A549 (cell line): ENCODE results near the gene TMEM30B. TPM values are rescaled to one million over a fixed set of nuclear protein-coding genes. Genes with fewer than 3 reads are reported as not detected.

Experiments
- ATAC-seq, 2 experiments: fragments of 200-7000 bp in 1 of 2; fragments of >200 bp in 1 of 2; cut with Nextera tagmentation in 1 of 2; cut with Tn5 transposase in 1 of 2; 3 replicates each; pipeline versions ENCODE4 v1.8.0 to v1.9.1; 2018 to 2020; ENCODE audit warnings: mild to moderate bottlenecking in 1 of 2, moderate library complexity in 1 of 2
- CTCF ChIA-PET: fragments of 300-600 bp; sonication (Branson Sonifier 250); formaldehyde crosslinking; extraction: SDS; loops from one replicate; lab custom pipeline; 2021; ENCODE audit warnings: antibody characterized with exemption, inconsistent platforms; lab: Yijun Ruan, JAX
- POLR2A ChIA-PET: fragments of 350-600 bp; formaldehyde crosslinking; extraction: SDS; loops from one replicate; lab custom pipeline; 2021; ENCODE audit warnings: antibody characterized with exemption, inconsistent platforms; lab: Yijun Ruan, JAX
- DNase-seq, 2 experiments: peaks; one replicate each; pipeline versions ENCODE4 v3.0.0 to v3.0.0-alpha.2; 2011 to 2016; ENCODE audit warnings: low read depth in 1 of 2, low spot score in 1 of 2
- FAIRE-seq: peaks from 2 replicates; lab custom pipeline; 2011; peaks lifted over from hg19 to GRCh38; lab: Jason Lieb, UNC
- H3K27ac ChIP-seq, 2 experiments: fragments of >200 bp; sonication (Bioruptor Twin); formaldehyde crosslinking; 3 replicates each; pipeline ENCODE4 v1.5.1; 2016 to 2017
- H3K4me1 ChIP-seq: fragments of >200 bp; sonication (Bioruptor Twin); formaldehyde crosslinking; 3 replicates; pipeline ENCODE4 v1.6.1; 2016
- H3K4me2 ChIP-seq: fragments of >200 bp; sonication (Bioruptor Twin); formaldehyde crosslinking; 3 replicates; pipeline ENCODE4 v1.6.1; 2016
- H3K4me3 ChIP-seq: fragments of >200 bp; sonication (Bioruptor Twin); formaldehyde crosslinking; 3 replicates; pipeline ENCODE4 v1.5.1; 2016
- H3K9me3 ChIP-seq: fragments of >200 bp; sonication (Bioruptor Twin); formaldehyde crosslinking; 3 replicates; pipeline ENCODE4 v1.6.1; 2016
- ATOH8 ChIP-seq: fragments of 250-450 bp; sonication (Bioruptor Pico); IDR thresholded peaks from 2 replicates; pipeline ENCODE4 v1.5.0; 2020; ENCODE audit warnings: low read depth, mild to moderate bottlenecking, moderate library complexity
- BHLHE40 ChIP-seq: IDR thresholded peaks from 2 replicates; pipeline ENCODE4 v1.6.1; 2012; ENCODE audit warnings: low read depth, low read length, inconsistent platforms
- CBX2 ChIP-seq: fragments of 200-600 bp; sonication (generic); IDR thresholded peaks from 2 replicates; pipeline ENCODE4 v1.6.1; 2016; ENCODE audit warnings: low read depth, mild to moderate bottlenecking, borderline replicate concordance
- CBX8 ChIP-seq: fragments of 200-600 bp; sonication (generic); IDR thresholded peaks from 2 replicates; pipeline ENCODE4 v1.6.1; 2016
- CEBPB ChIP-seq, 2 experiments: fragments of >200 bp in 1 of 2; sonication (Bioruptor Twin) in 1 of 2; formaldehyde crosslinking in 1 of 2; IDR thresholded peaks; 2 replicates each; pipeline ENCODE4 v1.6.1; 2012 to 2016
- CHD4 ChIP-seq: fragments of 200-600 bp; sonication (generic); IDR thresholded peaks from 2 replicates; pipeline ENCODE4 v1.6.1; 2016; ENCODE audit warnings: antibody characterized with exemption, mild to moderate bottlenecking, borderline replicate concordance
- CTCF ChIP-seq: fragments of >200 bp; sonication (Bioruptor Twin); formaldehyde crosslinking; IDR thresholded peaks from 3 replicates; pipeline ENCODE4 v1.5.1; 2016
- E2F6 ChIP-seq: IDR thresholded peaks from 2 replicates; pipeline ENCODE4 v1.6.1; 2012; ENCODE audit warnings: low read depth, borderline replicate concordance
- FOXS1 ChIP-seq: fragments of 250-450 bp; sonication (Bioruptor Pico); IDR thresholded peaks from 2 replicates; pipeline ENCODE4 v1.5.0; 2020; ENCODE audit warnings: mild to moderate bottlenecking, moderate library complexity
- HEYL ChIP-seq: fragments of 250-450 bp; sonication (Bioruptor Pico); IDR thresholded peaks from 2 replicates; pipeline ENCODE4 v1.8.0; 2021; ENCODE audit warnings: mild to moderate bottlenecking, moderate library complexity
- JUNB ChIP-seq: fragments of >200 bp; sonication (Bioruptor Twin); formaldehyde crosslinking; IDR thresholded peaks from 2 replicates; pipeline ENCODE4 v1.6.1; 2016
- KDM1A ChIP-seq: fragments of 200-600 bp; sonication (generic); IDR thresholded peaks from 2 replicates; pipeline ENCODE4 v1.6.1; 2016; ENCODE audit warnings: low read depth, mild to moderate bottlenecking
- MAFK ChIP-seq: fragments of 450-650 bp; IDR thresholded peaks from 2 replicates; pipeline ENCODE4 v1.6.1; 2014; ENCODE audit not compliant: partially characterized antibody
- MYC ChIP-seq: IDR thresholded peaks from 2 replicates; pipeline ENCODE4 v1.6.1; 2012; ENCODE audit warnings: mild to moderate bottlenecking, inconsistent platforms, low read length, improper control_type of control experiment, borderline replicate concordance
- NPAS2 ChIP-seq: fragments of 250-450 bp; sonication (Bioruptor Pico); IDR thresholded peaks from 2 replicates; pipeline ENCODE4 v1.8.0; 2022; ENCODE audit warnings: mild to moderate bottlenecking, moderate library complexity, borderline replicate concordance
- POLR2A ChIP-seq: IDR thresholded peaks from 2 replicates; pipeline ENCODE4 v1.6.1; 2012; ENCODE audit warnings: mild to moderate bottlenecking, low read length
- RAD21 ChIP-seq, 2 experiments: fragments of >200 bp in 1 of 2; sonication (Bioruptor Twin) in 1 of 2; formaldehyde crosslinking in 1 of 2; IDR thresholded peaks in 1 of 2; conservative IDR thresholded peaks in 1 of 2; 2 replicates in 1 of 2; 3 replicates in 1 of 2; pipeline ENCODE4 v1.6.1; 2012 to 2018; ENCODE audit warnings: inconsistent platforms in 1 of 2
- RCOR1 ChIP-seq: fragments of 150-350 bp; IDR thresholded peaks from 2 replicates; pipeline ENCODE4 v1.6.1; 2014; ENCODE audit warnings: antibody characterized with exemption, low read length, low read depth
- REST ChIP-seq: fragments of 200-600 bp; sonication (generic); IDR thresholded peaks from 2 replicates; pipeline ENCODE4 v1.6.1; 2016; ENCODE audit warnings: antibody characterized with exemption, mild to moderate bottlenecking, moderate library complexity
- RFX5 ChIP-seq: fragments of 450-650 bp; IDR thresholded peaks from 2 replicates; pipeline ENCODE4 v1.7.1; 2014; ENCODE audit warnings: antibody characterized with exemption, mild to moderate bottlenecking, moderate library complexity
- RNF2 ChIP-seq: fragments of 200-600 bp; sonication (generic); IDR thresholded peaks from 2 replicates; pipeline ENCODE4 v1.6.1; 2016; ENCODE audit warnings: low read depth, mild to moderate bottlenecking, antibody characterized with exemption, moderate library complexity, borderline replicate concordance
- TFCP2L1 ChIP-seq: fragments of 250-450 bp; sonication (Bioruptor Pico); IDR thresholded peaks from 2 replicates; pipeline ENCODE4 v1.5.0; 2021; ENCODE audit warnings: mild to moderate bottlenecking
- ZFP36 ChIP-seq: fragments of 450-650 bp; IDR thresholded peaks from 2 replicates; pipeline ENCODE4 v1.6.1; 2014; ENCODE audit warnings: borderline replicate concordance; ENCODE audit not compliant: partially characterized antibody
- WGBS: methylation state at CpG from one replicate; pipeline ENCODE4 v1.1.6; 2017; ENCODE audit errors: missing lambda C conversion rate; 5-methylcytosine and 5-hydroxymethylcytosine counted together
- polyA plus RNA-seq, 4 experiments: library from polyadenylated mRNA; depleted of rRNA in 3 of 4; stranded (reverse); fragments of >200 nt; fragmentation: RNase III in 1 of 4; extraction: RNeasy Plus Mini Kit Qiagen cat#74134 plus additional on column Dnase treatment in 1 of 4; gene quantifications; 2 replicates in 3 of 4; 3 replicates in 1 of 4; pipeline ENCODE4 v1.2.3, GENCODE V29; 2011 to 2017

The TMEM30B gene
- polyA plus RNA-seq, 2 of the 4 experiments (the other 2 are of a cell fraction) = 0.16 to 0.21 TPM

- POLR2A ChIA-PET = no interaction called here
- H3K4me2 ChIP-seq = no peak overlapping the region
- FAIRE-seq = no peak
- H3K4me3 ChIP-seq = no peak overlapping the region
- H3K4me1 ChIP-seq = no peaks in the 10 kb centered on the region
- 11% methylated on average over 3 of the region's 3 CpGs for WGBS
- no peak for ATAC-seq
- DNase-seq = no peak
- TF ChIP-seq RNF2 (no peak), CBX8 (no peak), POLR2A (no peak), CEBPB (IDR thresholded peaks at IDR 0.05) (no peak), CTCF (no peak)
- TF ChIP-seq, all 56 proteins: peak for 0
- Histone ChIP-seq H3K27ac (no peak overlapping the region), H3K9me3 (peaks cover 22% of the 10 kb centered on the region; the same call in 2 of the 3 replicates)
- CTCF ChIA-PET = interaction anchor here (0.9 to 1.9 kb wide), 3 partner anchors 10 to 530 kb away, joined by 3 to 5 read pairs (median 4); no protein-coding TSS in a partner anchor
Measured at GRCh38 chr14:61308198-61308597, 27.1 kb upstream of the TMEM30B start.

GRCh38 chr14:61304688-61305087 is 23.6 kb upstream of the TMEM30B start:
- H3K4me2 ChIP-seq = no peak overlapping the region
- H3K27ac ChIP-seq = no peak overlapping the region
- H3K4me3 ChIP-seq = no peak overlapping the region
- ATAC-seq (no peak), FAIRE-seq (no peak), DNase-seq (no peak)
- ChIA-PET POLR2A (no interaction called here), CTCF (interaction anchor here (1.2 kb wide), 1 partner anchor 8 kb away, joined by 3 read pairs; no protein-coding TSS in a partner anchor)
- no peaks in the 10 kb centered on the region for H3K4me1 ChIP-seq
- H3K9me3 ChIP-seq = 0 out of 3 replicates have a peak, but pooled peaks cover 7% of the 10 kb centered on the region
- no peak for TF ChIP-seq CBX2
- TF ChIP-seq MYC = no peak
- no peak for TF ChIP-seq NPAS2 (CRISPR knock-in tag)
- no peak for TF ChIP-seq REST
- no peak for TF ChIP-seq TFCP2L1
- TF ChIP-seq FOXS1 = no peak
- TF ChIP-seq RNF2 = no peak
- no peak for TF ChIP-seq MAFK
- TF ChIP-seq RCOR1 = no peak
- 44% methylated on average over 2 of the region's 2 CpGs for WGBS

- CTCF ChIA-PET = interaction anchor here (1.0 to 1.6 kb wide), 3 partner anchors 17 to 537 kb away, joined by 3 to 5 read pairs (median 3); no protein-coding TSS in a partner anchor
- Histone ChIP-seq H3K4me3 (no peak overlapping the region), H3K27ac (no peak overlapping the region), H3K4me1 (peaks cover 11% of the 10 kb centered on the region; the same call in 2 of the 3 replicates), H3K9me3 (0 out of 3 replicates have a peak, but pooled peaks cover 5% of the 10 kb centered on the region), H3K4me2 (no peak overlapping the region)
- WGBS = 70% methylated on average over 7 of the region's 7 CpGs
- DNase-seq (no peak), ATAC-seq (no peak), FAIRE-seq (no peak)
- POLR2A ChIA-PET = no interaction called here
- TF ChIP-seq BHLHE40 = no peak
- no peak for TF ChIP-seq E2F6
- no peak for TF ChIP-seq ATOH8 (CRISPR knock-in tag)
- no peak for TF ChIP-seq TFCP2L1
- no peak for TF ChIP-seq HEYL (CRISPR knock-in tag)
- no peak for TF ChIP-seq REST
- no peak for TF ChIP-seq KDM1A
- TF ChIP-seq ZFP36 = no peak
- no peak for TF ChIP-seq JUNB
- no peak for TF ChIP-seq CHD4
- TF ChIP-seq CBX8 = no peak
- TF ChIP-seq RFX5 = no peak
- no peak for TF ChIP-seq RAD21 (conservative IDR thresholded peaks at IDR 0.05 in 1 of 2, IDR thresholded peaks at IDR 0.05 in 1 of 2)
Measured at GRCh38 chr14:61300754-61301153, 19.6 kb upstream of the TMEM30B start.
